Effector CD8-positive, alpha-beta T cell (primary cell): ENCODE measurements around the gene IGF1R.

Source experiments
- DNase-seq: peaks from one replicate; lab custom pipeline; 2025; lab: John Stamatoyannopoulos, UW

Gene IGF1R

DNA sequence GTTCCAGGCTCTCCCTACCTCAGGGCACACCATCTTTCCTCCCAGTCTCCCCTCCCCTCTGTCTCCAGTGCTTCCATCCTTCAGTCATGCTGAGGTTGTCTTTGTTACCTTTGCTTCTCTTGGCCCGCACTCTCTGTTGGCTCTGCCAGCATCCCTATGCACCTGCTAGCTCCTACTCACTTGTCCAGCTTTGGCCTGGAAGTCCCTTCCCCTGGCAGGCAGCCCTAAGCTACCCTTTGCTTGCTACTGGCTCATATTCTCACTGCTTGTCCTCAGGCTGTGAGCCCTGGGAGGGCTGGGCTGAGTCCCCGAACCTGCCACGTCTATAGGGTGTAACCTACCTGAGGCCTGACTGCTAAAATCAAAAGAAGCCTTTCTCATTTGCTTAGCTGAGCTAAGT, 236.6 kb downstream of the IGF1R start:
- DNase-seq: no peak

DNA sequence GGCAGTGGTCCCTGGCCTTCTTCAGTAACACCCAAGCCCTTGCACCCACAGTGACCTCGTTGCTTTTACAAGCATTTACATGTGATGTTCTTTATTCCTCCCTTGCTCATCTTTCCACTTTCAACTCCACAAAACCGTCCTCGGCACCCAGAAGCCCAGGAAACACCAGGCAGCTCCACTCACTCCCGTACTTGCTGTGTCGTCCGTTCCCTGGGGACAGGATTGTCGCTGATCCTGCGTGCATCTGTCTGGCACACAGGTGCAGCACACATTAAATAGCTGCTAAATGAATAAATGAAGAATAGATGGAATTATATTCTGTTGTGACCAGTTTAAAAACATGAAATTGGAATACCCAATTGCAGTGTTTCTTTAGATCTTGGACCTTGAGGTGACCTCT, 239.6 kb downstream of the IGF1R start:
- no peak for DNase-seq

DNA sequence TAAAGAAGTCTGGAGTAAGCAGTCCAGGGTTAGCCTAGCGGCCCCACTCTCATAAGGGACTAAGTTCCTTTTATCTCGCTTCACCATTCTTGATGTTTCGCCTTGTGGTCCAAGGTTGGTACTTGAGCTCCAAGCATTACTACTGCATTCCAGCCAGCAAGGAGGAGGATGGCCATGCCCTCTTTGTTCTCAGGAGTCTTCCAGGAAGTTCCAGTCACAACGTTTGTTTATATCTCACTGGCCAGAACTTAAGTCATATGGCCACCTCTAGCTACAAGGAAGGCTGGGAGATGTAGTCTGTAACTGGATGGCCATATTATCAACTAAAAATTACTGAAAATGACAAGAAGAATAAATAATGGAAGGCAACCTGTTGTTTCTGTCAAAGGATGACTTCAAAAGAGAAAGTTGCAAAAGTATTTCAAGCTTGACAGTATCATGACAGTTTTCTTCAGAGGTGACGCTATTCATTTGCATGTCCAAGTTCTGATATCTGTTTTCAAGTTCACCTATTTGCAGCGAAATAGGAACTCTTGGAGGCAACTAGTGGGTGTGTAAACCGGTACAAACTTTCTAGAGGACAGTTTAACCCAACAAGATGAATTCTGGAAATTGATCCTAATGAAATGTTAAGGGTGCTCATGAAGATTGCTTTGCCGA, 240.6 kb downstream of the IGF1R start:
- no peak for DNase-seq

DNA sequence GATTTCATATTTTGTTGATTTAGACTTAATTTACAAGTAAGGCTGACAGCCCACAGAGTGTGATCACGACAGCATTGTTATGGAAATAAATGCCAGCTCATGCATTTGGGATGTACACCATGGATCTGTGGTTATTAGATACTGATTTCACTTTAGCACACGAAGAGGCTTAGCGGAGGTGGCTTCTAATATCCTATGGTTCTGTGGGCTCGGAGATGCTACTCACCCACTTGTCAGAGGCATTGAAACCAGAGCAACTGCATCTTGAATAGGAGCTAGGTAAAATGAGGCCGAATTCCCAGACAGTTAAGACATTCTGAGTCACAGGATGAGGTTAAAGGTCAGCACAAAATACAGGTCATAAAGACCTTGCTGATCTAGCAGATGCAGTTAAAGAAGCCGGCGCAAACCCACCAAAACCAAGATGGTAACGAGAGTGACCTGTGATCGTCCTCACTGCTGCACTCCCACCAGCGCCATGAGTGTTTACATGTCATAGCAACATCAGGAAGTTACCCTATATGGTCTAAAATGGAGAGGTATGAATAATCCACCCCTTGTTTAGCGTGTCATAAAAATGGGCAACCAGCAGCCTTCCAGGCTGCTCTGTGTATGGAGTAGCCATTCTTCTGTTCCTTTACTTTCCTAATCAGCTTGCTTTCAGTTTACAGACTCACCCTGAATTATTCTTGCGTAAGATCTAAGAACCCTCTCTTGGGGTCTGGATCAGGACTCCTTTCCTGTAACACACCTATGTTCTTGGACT, 241.8 kb downstream of the IGF1R start:
- DNase-seq: no peak

DNA sequence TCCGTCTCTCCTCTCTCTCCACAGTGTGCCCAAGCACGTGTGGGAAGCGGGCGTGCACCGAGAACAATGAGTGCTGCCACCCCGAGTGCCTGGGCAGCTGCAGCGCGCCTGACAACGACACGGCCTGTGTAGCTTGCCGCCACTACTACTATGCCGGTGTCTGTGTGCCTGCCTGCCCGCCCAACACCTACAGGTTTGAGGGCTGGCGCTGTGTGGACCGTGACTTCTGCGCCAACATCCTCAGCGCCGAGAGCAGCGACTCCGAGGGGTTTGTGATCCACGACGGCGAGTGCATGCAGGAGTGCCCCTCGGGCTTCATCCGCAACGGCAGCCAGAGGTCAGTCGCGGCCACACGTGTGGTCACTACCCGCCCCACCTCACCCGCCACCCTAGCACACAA, 243.0 kb downstream of the IGF1R start:
- no peak for DNase-seq

DNA sequence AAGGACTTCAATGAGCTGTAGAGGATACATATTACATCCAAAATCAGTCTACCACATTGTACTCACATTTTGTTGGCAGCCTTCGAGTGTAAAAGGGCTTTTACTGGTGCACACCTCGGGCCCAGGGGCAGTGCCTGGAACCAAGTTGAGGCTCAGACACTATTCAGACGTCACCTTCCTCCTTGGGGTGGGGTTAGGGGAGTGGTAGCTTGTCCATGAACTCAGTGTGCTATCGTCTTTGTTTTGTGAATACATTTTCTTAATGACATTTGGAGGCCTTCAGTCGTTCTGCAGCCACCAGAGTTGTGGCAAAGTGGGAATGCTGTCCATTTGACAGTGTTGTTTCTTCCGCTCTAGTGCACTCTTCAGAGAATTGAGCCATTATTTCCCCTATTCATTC, 245.1 kb downstream of the IGF1R start:
- no peak for DNase-seq

DNA sequence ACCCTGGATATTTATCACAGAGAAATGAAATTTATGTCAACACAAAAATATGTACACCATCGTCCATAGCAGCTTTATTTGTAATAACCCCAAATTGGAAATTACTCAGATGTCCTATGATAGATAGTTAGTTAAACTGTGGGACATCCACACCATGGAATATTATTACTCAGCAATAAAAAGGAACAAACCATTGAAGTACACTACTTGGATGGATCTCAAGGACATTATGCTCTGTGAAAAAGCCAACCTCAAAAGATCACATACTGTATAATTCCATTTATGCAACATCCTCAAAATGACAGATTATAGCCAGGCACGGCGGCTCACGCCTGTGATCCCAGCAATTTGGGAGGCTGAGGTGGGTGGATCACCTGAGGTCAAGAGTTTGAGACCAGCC, 246.0 kb downstream of the IGF1R start:
- DNase-seq: no peak

DNA sequence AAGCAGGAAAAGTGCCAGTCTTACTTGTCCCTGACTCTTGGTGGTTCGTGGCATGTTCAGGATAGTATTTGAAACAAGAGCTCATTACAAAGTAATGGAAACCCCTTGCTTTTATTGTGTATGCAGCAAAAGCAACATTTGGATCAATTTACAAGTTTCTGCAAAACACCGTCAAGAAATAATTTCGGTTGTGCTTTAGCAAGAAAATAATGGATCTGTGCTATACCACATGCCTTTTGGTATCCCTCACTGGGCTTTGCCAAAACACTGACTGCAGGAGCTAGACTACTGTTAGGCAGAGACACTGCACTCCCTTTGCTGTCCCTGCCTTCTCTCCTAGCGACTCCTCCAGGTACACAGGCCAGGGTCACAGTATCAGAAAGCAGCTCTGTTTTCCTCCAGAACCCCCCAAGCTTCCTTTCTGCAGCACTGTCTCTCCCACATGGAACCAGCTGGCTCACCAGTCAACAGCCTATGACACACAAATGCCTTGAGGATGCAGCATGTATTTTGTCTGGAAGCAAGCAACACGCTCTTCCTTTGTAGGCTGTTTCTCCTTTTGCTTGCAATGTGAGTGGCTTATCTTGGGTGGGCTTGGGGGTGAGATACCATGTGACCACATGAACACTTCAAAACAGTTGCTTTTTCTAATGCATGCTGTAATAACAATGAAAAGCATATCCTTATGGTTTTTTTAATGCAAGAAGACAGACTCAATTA, 247.8 kb downstream of the IGF1R start:
- DNase-seq: no peak

GRCh38 chr15:98896802-98897732, 248.7 kb downstream of the IGF1R start:
- no peak for DNase-seq

- no peak for DNase-seq
These were observed 249.8 kb downstream of the IGF1R start for GRCh38 chr15:98898122-98898521.

DNA sequence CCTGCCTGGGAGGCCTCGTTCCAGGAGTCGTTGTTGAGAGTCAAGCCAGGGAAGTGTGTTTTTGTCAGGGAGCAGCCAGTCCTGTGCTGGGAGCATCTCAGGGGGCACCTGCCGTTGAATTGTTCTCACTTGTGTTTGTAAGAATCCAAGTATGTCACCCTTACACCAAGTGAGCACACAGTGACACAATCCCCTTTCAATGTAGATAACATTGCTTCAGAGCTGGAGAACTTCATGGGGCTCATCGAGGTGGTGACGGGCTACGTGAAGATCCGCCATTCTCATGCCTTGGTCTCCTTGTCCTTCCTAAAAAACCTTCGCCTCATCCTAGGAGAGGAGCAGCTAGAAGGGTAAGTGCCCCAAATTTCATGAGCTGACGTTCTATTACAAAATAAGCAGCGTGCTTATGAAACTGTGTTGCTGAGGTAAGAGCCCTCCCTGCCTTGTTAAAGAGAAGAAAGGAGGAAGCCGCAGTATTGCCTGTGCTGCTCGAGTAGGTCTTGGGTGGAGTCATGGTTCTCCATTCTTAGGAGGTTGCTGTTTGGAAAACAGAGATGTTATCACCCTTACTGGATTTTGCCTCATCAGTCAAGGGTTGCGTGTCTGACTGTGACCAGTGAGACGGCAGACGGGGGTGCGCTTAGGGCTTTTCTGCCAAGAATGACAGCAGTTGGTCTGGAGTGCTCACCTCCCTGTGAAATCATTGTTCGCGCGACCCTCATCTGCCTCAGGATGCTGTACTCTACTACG, 251.1 kb downstream of the IGF1R start:
- DNase-seq: no peak

GRCh38 chr15:98900356-98900755, 252.0 kb downstream of the IGF1R start:
- DNase-seq: no peak

- no peak for DNase-seq
These were observed 253.2 kb downstream of the IGF1R start for GRCh38 chr15:98901434-98902072.

GRCh38 chr15:98902931-98903330, 254.6 kb downstream of the IGF1R start:
- no peak for DNase-seq

- no peak for DNase-seq
These were observed 255.2 kb downstream of the IGF1R start for GRCh38 chr15:98903377-98904018.

DNA sequence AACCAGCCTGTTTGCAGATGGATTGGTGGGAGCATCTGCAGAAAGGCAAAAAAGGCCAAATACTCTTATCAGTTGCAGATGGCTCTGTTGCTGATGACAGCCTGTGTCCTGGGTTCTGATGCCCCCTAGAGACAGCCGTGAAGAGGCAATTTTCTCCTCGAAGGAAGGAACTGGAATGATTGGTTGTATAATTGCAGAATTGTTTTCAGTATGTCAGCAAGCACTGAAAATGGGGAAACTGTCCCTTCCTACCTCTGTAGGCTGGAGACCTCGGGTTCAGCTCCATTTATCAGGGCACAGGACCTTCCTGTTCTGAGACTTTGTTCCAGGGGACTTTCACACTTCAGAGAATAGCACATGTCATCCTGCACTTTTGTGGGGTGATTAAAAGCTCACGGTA, 256.2 kb downstream of the IGF1R start:
- no peak for DNase-seq

- no peak for DNase-seq
These were observed 257.8 kb downstream of the IGF1R start for GRCh38 chr15:98905963-98906711.

DNA sequence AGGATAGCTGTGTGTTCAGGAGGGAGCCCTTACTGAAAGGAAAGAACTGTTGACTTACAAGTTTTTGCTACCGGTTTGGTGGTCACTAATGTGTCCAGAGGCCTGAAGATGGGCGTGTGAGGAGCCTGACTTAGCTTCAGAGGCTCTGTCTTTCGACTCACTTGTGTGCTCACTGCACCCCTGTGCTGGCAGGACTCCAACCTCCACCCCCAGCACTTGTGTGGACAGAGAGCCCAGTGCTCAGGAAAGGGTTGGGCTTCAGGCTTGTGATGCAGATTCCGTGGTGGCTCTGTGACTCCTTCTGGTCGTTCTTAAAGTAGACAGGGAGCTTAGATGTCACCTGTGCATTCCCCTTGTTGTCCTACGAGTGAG, 258.4 kb downstream of the IGF1R start:
- DNase-seq: no peak

DNA sequence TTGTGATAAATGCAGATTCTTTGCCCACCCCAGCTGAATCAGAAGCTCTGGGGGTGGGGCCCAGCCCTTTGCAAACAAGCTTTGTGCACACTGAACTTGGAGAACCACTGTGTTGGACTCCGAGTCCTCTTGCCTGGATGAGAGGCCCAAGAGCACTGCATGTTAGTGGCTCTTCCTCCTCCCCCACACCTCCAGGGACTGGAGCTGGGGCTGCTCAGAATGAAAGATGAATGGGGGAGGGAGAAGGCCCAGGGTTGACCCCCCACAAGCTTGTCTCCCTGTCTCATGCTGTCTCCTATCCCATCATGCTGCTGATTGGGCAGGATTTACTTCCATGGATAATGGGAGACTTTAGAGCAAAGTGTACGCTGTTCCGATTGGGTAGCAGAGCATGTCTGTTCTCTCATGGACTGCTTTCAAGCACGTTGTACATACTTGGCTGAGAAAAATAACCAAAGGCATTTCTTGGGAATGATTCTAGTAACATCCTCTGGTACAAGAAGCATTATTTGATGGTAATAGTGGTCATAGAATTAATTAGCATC, 259.7 kb downstream of the IGF1R start:
- no peak for DNase-seq
